OCI-LY1 (cell line): ENCODE data around the gene GRM7.

Source experiments
- H2AFZ ChIP-seq: fragments of 200-600 bp; sonication (generic), shearing (Covaris generic); 2 replicates; pipeline ENCODE4 v1.6.0; 2014; ENCODE audit warnings: antibody characterized with exemption, mild to moderate bottlenecking, low read length
- H3F3A ChIP-seq: fragments of 200-600 bp; sonication (generic), shearing (Covaris generic); 2 replicates; pipeline ENCODE4 v1.6.0; 2014; ENCODE audit warnings: mild to moderate bottlenecking, antibody characterized with exemption, low read length, moderate library complexity; ENCODE audit not compliant: insufficient read depth
- H3K27ac ChIP-seq: fragments of 200-600 bp; sonication (generic); 2 replicates; pipeline ENCODE4 v1.5.1; 2014; ENCODE audit warnings: low read length, mixed run types, mild to moderate bottlenecking, low read depth; ENCODE audit not compliant: poor library complexity, severe bottlenecking
- H3K27me3 ChIP-seq: fragments of 200-600 bp; sonication (generic); 2 replicates; pipeline ENCODE4 v1.6.0; 2014; ENCODE audit warnings: antibody characterized with exemption, mild to moderate bottlenecking, low read length, moderate library complexity; ENCODE audit not compliant: insufficient read depth
- H3K36me3 ChIP-seq: fragments of 200-600 bp; sonication (generic); 2 replicates; pipeline ENCODE4 v1.6.1; 2014; ENCODE audit warnings: mild to moderate bottlenecking, antibody characterized with exemption, low read length, moderate library complexity, mixed read lengths; ENCODE audit not compliant: insufficient read depth
- H3K4me1 ChIP-seq: fragments of 200-600 bp; sonication (generic); 2 replicates; pipeline ENCODE4 v1.5.1; 2014; ENCODE audit warnings: mild to moderate bottlenecking, low read length, moderate library complexity; ENCODE audit not compliant: insufficient read depth, severe bottlenecking
- H3K4me2 ChIP-seq: fragments of 200-600 bp; sonication (generic), shearing (Covaris generic); 2 replicates; pipeline ENCODE4 v1.6.1; 2014; ENCODE audit warnings: low read length
- H3K4me3 ChIP-seq: fragments of 200-600 bp; sonication (generic); 2 replicates; pipeline ENCODE4 v1.5.1; 2014; ENCODE audit warnings: low read length, low read depth, mild to moderate bottlenecking, mixed read lengths; ENCODE audit not compliant: poor library complexity, severe bottlenecking
- H3K79me2 ChIP-seq: fragments of 200-600 bp; shearing (Covaris generic); 2 replicates; pipeline ENCODE4 v1.6.1; 2016; ENCODE audit warnings: mixed run types, low read length, mixed read lengths; ENCODE audit not compliant: insufficient read depth
- H3K9ac ChIP-seq: fragments of 200-600 bp; sonication (generic), shearing (Covaris generic); 2 replicates; pipeline ENCODE4 v1.6.1; 2014; ENCODE audit warnings: mild to moderate bottlenecking, low read length, mixed read lengths
- H3K9me2 ChIP-seq: fragments of 200-600 bp; sonication (generic), shearing (Covaris generic); 2 replicates; pipeline ENCODE4 v1.6.1; 2014; ENCODE audit warnings: low read depth, mild to moderate bottlenecking, low read length, mixed read lengths
- H3K9me3 ChIP-seq: fragments of 200-600 bp; shearing (Covaris generic); 2 replicates; pipeline ENCODE4 v1.6.1; 2014; ENCODE audit warnings: low read length, mixed read lengths
- H4K20me1 ChIP-seq: fragments of 200-600 bp; sonication (generic), shearing (Covaris generic); 2 replicates; pipeline ENCODE4 v1.6.0; 2016; ENCODE audit warnings: mild to moderate bottlenecking, low read length; ENCODE audit not compliant: insufficient read depth
- CTCF ChIP-seq: fragments of 200-600 bp; sonication (generic), shearing (Covaris generic); IDR thresholded peaks from 2 replicates; pipeline ENCODE4 v1.5.1; 2017; ENCODE audit warnings: mild to moderate bottlenecking, antibody characterized with exemption, low read length, moderate library complexity, mixed read lengths
- EZH2 ChIP-seq: fragments of 200-600 bp; sonication (generic), shearing (Covaris generic); IDR thresholded peaks from 2 replicates; pipeline ENCODE4 v1.8.0; 2017; ENCODE audit warnings: borderline replicate concordance, mixed run types, mild to moderate bottlenecking, antibody characterized with exemption, low read length, moderate library complexity, mixed read lengths

Gene GRM7

GRCh38 chr3:7709376-7710082, 848.6 kb downstream of the GRM7 start:
- H3K36me3 ChIP-seq: no peaks in the 10 kb centered on the region
- H3K4me1 ChIP-seq: no peaks in the 10 kb centered on the region
- no peaks in the 10 kb centered on the region for H3K9me3 ChIP-seq
- no peaks in the 10 kb centered on the region for H3F3A ChIP-seq
- H3K4me3 ChIP-seq: no peak overlapping the region
- H3K9me2 ChIP-seq: no peaks in the 10 kb centered on the region
- H3K27ac ChIP-seq: no peak overlapping the region
- no peaks in the 10 kb centered on the region for H3K27me3 ChIP-seq
- no peaks in the 10 kb centered on the region for H3K79me2 ChIP-seq
- H2AFZ ChIP-seq: no peak overlapping the region
- H3K9ac ChIP-seq: no peak overlapping the region
- H3K4me2 ChIP-seq: no peak overlapping the region
- H4K20me1 ChIP-seq: no peaks in the 10 kb centered on the region
- TF ChIP-seq CTCF: no peak
- no peak for TF ChIP-seq EZH2

- H3K4me1 ChIP-seq: no peaks in the 10 kb centered on the region
- H2AFZ ChIP-seq: no peak overlapping the region
- H3K4me2 ChIP-seq: no peak overlapping the region
- H3F3A ChIP-seq: no peaks in the 10 kb centered on the region
- no peak for TF ChIP-seq CTCF
- TF ChIP-seq EZH2: no peak
- no peaks in the 10 kb centered on the region for H3K36me3 ChIP-seq
- H3K9me2 ChIP-seq: no peaks in the 10 kb centered on the region
- no peaks in the 10 kb centered on the region for H4K20me1 ChIP-seq
- no peak overlapping the region for H3K27ac ChIP-seq
- H3K27me3 ChIP-seq: no peaks in the 10 kb centered on the region
- no peaks in the 10 kb centered on the region for H3K79me2 ChIP-seq
- H3K9ac ChIP-seq: no peak overlapping the region
- no peaks in the 10 kb centered on the region for H3K9me3 ChIP-seq
- no peak overlapping the region for H3K4me3 ChIP-seq
Observed at GRCh38 chr3:7710284-7710683, 849.4 kb downstream of the GRM7 start.

- no peaks in the 10 kb centered on the region for H3K9me2 ChIP-seq
- H3K27ac ChIP-seq: no peak overlapping the region
- H3K79me2 ChIP-seq: no peaks in the 10 kb centered on the region
- no peak overlapping the region for H3K9ac ChIP-seq
- H4K20me1 ChIP-seq: no peaks in the 10 kb centered on the region
- TF ChIP-seq CTCF (no peak), EZH2 (no peak)
- H3K4me1 ChIP-seq: no peaks in the 10 kb centered on the region
- no peak overlapping the region for H2AFZ ChIP-seq
- no peaks in the 10 kb centered on the region for H3K9me3 ChIP-seq
- no peaks in the 10 kb centered on the region for H3K36me3 ChIP-seq
- H3K27me3 ChIP-seq: no peaks in the 10 kb centered on the region
- no peaks in the 10 kb centered on the region for H3F3A ChIP-seq
- H3K4me3 ChIP-seq: no peak overlapping the region
- H3K4me2 ChIP-seq: no peak overlapping the region
Observed at GRCh38 chr3:7713724-7714123, 852.8 kb downstream of the GRM7 start.
